GM19240 (cell line): ENCODE data around the gene TNN.
"Not testable (repeated sequence)": the region's sequence is repeated elsewhere in the genome, so short reads cannot be mapped to it uniquely, and the experiment has no call there.

ENCODE experiments used
- DNase-seq: peaks from one replicate; pipeline ENCODE4 v3.0.0; 2011; ENCODE audit warnings: low spot score; ENCODE audit not compliant: insufficient read length

Gene TNN

GRCh38 chr1:175106536-175106935 is 38.9 kb downstream of the TNN start:
- DNase-seq = not testable (repeated sequence)

GRCh38 chr1:175108331-175108820 is 40.7 kb downstream of the TNN start:
- DNase-seq = not testable (repeated sequence)

- DNase-seq = no peak
Observed at GRCh38 chr1:175114996-175115395, 47.4 kb downstream of the TNN start.

- no peak for DNase-seq
Observed at GRCh38 chr1:175116210-175116798, 48.7 kb downstream of the TNN start.

GRCh38 chr1:175116903-175117302 is 49.3 kb downstream of the TNN start:
- no peak for DNase-seq

GRCh38 chr1:175118375-175119367 is 51.0 kb downstream of the TNN start:
- DNase-seq = no peak

- no peak for DNase-seq
Observed at GRCh38 chr1:175120511-175120910, 52.9 kb downstream of the TNN start.

GRCh38 chr1:175124861-175125260 is 57.2 kb downstream of the TNN start:
- DNase-seq = no peak

GRCh38 chr1:175126347-175126746 is 58.7 kb downstream of the TNN start:
- DNase-seq = no peak

GRCh38 chr1:175127565-175127964 is 59.9 kb downstream of the TNN start:
- DNase-seq = no peak

- DNase-seq = no peak
Observed at GRCh38 chr1:175128523-175128922, 60.9 kb downstream of the TNN start.

- no peak for DNase-seq
Observed at GRCh38 chr1:175129182-175129581, 61.5 kb downstream of the TNN start.

GRCh38 chr1:175129644-175129996 is 62.0 kb downstream of the TNN start:
- no peak for DNase-seq

- DNase-seq = no peak
Observed at GRCh38 chr1:175129997-175130648, 62.5 kb downstream of the TNN start.

GRCh38 chr1:175130649-175131045 is 63.0 kb downstream of the TNN start:
- no peak for DNase-seq

GRCh38 chr1:175131095-175131494 is 63.5 kb downstream of the TNN start:
- no peak for DNase-seq

GRCh38 chr1:175132436-175132835 is 64.8 kb downstream of the TNN start:
- DNase-seq = no peak

- DNase-seq = no peak
Observed at GRCh38 chr1:175133673-175134435, 66.2 kb downstream of the TNN start.

- no peak for DNase-seq
Observed at GRCh38 chr1:175134500-175134899, 66.9 kb downstream of the TNN start.

GRCh38 chr1:175136246-175136645 is 68.6 kb downstream of the TNN start:
- DNase-seq = no peak

- no peak for DNase-seq
Observed at GRCh38 chr1:175137369-175137768, 69.7 kb downstream of the TNN start.
